GM12874 (cell line): ENCODE results near the gene CHFR.

ENCODE experiments used
- CTCF ChIP-seq: IDR thresholded peaks from 2 replicates; pipeline ENCODE4 v1.5.1; 2011; ENCODE audit warnings: low read depth, mild to moderate bottlenecking, control low read depth, low read length, moderate library complexity; ENCODE audit not compliant: insufficient read depth

CHFR gene

GRCh38 chr12:132834181-132834711 is 53.2 kb downstream of the CHFR start:
- no peak for TF ChIP-seq CTCF

GRCh38 chr12:132833341-132833740 is 54.1 kb downstream of the CHFR start:
- no peak for TF ChIP-seq CTCF

- no peak for TF ChIP-seq CTCF
These were observed 55.6 kb downstream of the CHFR start for GRCh38 chr12:132831771-132832170.

GRCh38 chr12:132828706-132829534 is 58.5 kb downstream of the CHFR start, which contains the start of gene GOLGA3:
Gene GOLGA3 (minus strand): TSS chr12:132828869. CDS start chr12:132822128, 6,741 bp downstream.
- TF ChIP-seq CTCF, result no peak

GRCh38 chr12:132827763-132828703 is 59.4 kb downstream of the CHFR start:
- TF ChIP-seq CTCF, result no peak

GRCh38 chr12:132825861-132826260 is 61.5 kb downstream of the CHFR start:
- TF ChIP-seq CTCF, result no peak

GRCh38 chr12:132825089-132825488 is 62.3 kb downstream of the CHFR start:
- no peak for TF ChIP-seq CTCF
